IgD-negative memory B cell (primary cell): ENCODE results near the gene CD7. TPM values are rescaled to one million over a fixed set of nuclear protein-coding genes. Genes with fewer than 3 reads are reported as not detected.

Experiments used
- polyA plus RNA-seq: library from polyadenylated mRNA; unstranded; fragments of 300-500 nt; fragmentation: Illumina TruSeq; gene quantifications from one replicate; pipeline ENCODE4 v1.2.3, GENCODE V29; 2021

CD7 gene
- polyA plus RNA-seq, 1 donor from 2014 or later = 4.4 TPM

Other genes with a start within 250 kb of the CD7 start
- gene FASN, start 219.4 kb downstream of the CD7 start, polyA plus RNA-seq = 2.9 TPM
- gene CCDC57, start 104.8 kb downstream of the CD7 start, polyA plus RNA-seq = 34.1 TPM
- 3.7 TPM for gene SLC16A3, start 88.6 kb downstream of the CD7 start, polyA plus RNA-seq
- gene CSNK1D, start 43.9 kb downstream of the CD7 start, polyA plus RNA-seq = 78.3 TPM
- 0.83 TPM for gene SECTM1, start 16.2 kb upstream of the CD7 start, polyA plus RNA-seq
- gene TEX19, start 41.6 kb upstream of the CD7 start, polyA plus RNA-seq = 0.36 TPM
- not detected for gene UTS2R, start 54.2 kb upstream of the CD7 start, polyA plus RNA-seq
- 23.2 TPM for gene HEXD, start 100.7 kb upstream of the CD7 start, polyA plus RNA-seq
- 33.2 TPM for gene OGFOD3, start 101.0 kb upstream of the CD7 start, polyA plus RNA-seq
- gene CYBC1, start 133.1 kb upstream of the CD7 start, polyA plus RNA-seq = 266 TPM
- gene NARF, start 141.1 kb upstream of the CD7 start, polyA plus RNA-seq = 76.2 TPM
- 5.8 TPM for gene FOXK2, start 202.1 kb upstream of the CD7 start, polyA plus RNA-seq